Endometrial microvascular endothelial cells (primary cell): Measurements from ENCODE around the gene LDHB. TPM values are rescaled to one million over a fixed set of nuclear protein-coding genes. Genes with fewer than 3 reads are reported as not detected.
"Not testable (repeated sequence)": the region's sequence is repeated elsewhere in the genome, so short reads cannot be mapped to it uniquely, and the experiment has no call there.

ENCODE experiments used
- in situ Hi-C: cut with HindIII; loops from 2 replicates; pipeline ENCODE4 v1.10.0; 2017; ENCODE audit warnings: low sequenced_read_pairs, low pct_unique_long_range_greater_than_20kb; ENCODE audit errors: inconsistent ontology term
- total RNA-seq: library from RNA; depleted of rRNA; stranded (reverse); fragments of >200 nt; gene quantifications from one replicate; pipeline ENCODE4 v1.2.3, GENCODE V29; 2015; ENCODE audit errors: inconsistent ontology term

LDHB gene
- total RNA-seq, 1 donor from 2014 or later = 884 TPM

DNA sequence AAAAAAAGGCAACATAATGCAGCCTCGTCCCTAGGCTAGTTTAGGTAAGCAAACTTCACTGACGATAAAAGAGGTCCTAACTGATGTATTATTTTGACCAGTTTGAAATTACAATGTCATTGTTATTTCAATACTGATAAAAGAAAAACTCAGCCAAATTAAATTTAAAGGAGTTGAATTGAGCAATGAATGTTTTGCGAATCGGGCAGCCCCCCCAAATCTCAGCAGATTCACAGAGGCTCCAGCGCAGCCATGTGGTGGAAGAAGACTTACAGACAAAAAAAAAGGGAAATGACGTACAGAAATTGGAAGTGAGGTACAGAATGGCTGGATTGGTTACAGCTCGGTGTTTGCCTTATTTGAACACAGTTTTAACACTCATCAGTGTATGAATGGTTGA, 8.2 kb upstream of the LDHB start:
- in situ Hi-C loops = no loop called here

DNA sequence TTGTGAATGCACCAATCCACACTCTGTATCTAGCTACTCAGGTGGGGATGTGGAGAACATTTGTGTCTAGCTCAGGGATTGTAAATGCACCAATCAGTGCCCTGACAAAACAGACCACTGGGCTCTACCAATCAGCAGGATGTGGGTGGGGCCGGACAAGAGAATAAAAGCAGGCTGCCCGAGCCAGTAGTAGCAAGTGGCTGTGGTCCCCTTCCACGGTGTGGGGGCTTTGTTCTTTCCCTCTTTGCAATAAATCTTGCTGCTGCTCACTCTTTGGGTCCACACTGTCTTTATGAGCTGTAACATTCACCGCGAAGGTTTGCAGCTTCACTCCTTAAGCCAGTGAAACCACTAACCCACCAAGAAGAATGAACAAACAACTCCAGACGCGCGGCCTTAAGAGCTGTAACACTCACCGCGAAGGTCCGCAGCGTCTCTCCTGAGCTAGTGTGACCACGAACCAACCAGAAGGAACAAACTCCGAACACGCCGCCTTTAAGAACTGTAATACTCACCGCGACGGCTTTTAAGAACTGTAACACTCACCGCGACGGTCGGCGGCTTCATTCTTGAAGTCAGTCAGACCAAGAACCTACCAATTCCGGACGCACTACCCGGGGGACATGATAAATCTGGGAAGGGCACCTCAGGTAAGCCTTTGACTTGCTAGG, 4.6 kb upstream of the LDHB start:
- in situ Hi-C loops = no loop called here

DNA sequence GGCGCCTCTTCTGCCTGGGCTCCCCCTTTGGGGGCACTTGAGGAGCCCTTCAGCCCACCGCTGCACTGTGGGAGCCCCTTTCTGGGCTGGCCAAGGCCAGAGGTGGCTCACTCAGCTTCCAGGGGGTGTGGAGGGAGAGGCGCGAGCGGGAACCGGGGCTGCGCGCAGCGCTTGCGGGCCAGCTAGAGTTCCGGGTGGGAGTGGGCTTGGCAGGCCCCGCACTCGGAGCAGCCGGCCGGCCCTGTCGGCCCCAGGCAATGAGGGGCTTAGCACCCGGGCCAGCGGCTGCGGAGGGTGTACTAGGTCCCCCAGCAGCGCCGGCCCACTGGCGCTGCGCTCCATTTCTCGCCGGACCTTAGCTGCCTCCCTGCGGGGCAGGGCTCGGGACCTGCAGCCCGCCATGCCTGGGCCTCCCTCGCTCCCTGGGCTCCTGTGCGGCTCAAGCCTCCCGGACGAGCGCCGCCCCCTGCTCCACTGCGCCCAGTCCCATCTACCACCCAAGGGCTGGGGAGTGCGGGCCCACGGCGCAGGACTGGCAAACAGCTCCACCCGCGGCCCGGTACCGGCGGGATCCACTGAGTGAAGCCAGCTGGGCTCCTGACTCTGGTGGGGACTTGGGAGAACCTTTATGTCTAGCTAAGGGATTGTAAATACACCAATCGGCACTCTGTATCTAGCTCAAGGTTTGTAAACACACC, 3.9 kb upstream of the LDHB start:
- in situ Hi-C loops = not testable (repeated sequence)

- in situ Hi-C loops = no loop called here
These were observed 1.7 kb upstream of the LDHB start for GRCh38 chr12:21659383-21659782.

DNA sequence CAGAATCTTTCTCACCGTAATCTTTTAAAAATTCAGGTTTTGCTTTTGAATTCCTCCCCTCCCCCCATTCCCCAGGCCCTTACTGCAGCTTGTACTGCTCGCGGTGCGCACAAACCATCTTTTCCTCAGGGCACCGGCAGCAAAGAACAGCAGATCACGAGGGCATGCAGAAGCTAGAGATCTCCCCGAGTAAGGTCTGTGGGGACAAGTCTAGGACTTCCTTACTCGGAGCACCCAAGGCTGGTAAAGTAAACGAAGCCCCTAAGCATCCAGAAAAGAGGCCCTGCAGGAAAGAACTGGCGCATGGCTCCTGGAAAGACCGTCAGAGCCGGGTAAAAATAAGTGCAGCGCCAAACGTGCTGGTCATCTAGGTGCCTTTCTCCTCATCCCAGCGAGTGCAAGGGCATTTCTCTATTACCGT, 727 bp downstream of the LDHB start:
- in situ Hi-C loops = no loop called here

GRCh38 chr12:21655591-21655990, 2.1 kb downstream of the LDHB start:
- in situ Hi-C loops = no loop called here

- in situ Hi-C loops = no loop called here
These were observed 5.8 kb downstream of the LDHB start for GRCh38 chr12:21651821-21652220.

- in situ Hi-C loops = no loop called here
These were observed 6.6 kb downstream of the LDHB start for GRCh38 chr12:21650997-21651396.

GRCh38 chr12:21649034-21649433, 8.6 kb downstream of the LDHB start:
- in situ Hi-C loops = no loop called here

DNA sequence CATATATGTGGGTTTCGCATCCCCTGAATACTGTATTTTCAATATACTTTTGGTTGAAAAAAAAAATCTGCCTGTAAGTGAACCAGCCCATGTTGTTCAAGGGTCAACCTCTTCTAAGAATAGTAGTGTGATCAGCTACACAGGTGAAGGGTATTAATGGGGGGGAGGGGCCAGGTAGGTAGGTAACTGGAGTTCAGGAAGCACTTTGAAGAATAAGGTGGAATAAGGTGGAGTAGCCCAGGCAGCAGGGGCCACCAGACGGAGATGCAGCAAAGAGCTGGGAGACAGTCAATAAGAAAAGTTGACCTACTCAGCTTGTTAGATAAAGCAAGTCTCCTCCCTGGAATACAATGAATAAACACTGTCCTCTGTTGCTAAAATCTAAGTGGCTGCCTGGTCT, 9.3 kb downstream of the LDHB start:
- in situ Hi-C loops = no loop called here

GRCh38 chr12:21647179-21647578, 10.5 kb downstream of the LDHB start:
- in situ Hi-C loops = no loop called here

DNA sequence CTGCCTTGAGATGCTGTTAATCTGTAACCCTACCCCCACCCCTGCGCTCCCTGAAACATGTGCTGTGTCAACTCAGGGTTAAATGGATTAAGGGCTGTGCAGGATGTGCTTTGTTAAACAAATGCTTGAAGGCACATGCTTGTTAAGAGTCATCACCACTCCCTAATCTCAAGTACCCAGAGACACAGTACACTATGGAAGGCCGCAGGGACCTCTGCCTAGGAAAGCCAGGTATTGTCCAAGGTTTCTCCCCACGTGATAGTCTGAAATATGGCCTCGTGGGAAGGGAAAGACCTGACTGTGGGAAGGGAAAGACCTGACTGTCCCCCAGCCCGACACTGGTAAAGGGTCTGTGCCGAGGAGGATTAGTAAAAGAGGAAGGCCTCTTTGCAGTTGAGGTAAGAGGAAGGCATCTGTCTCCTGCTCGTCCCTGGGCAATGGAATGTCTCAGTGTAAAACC, 12.6 kb downstream of the LDHB start:
- in situ Hi-C loops = not testable (repeated sequence)

- in situ Hi-C loops = no loop called here
These were observed 13.1 kb downstream of the LDHB start for GRCh38 chr12:21644516-21644915.

DNA sequence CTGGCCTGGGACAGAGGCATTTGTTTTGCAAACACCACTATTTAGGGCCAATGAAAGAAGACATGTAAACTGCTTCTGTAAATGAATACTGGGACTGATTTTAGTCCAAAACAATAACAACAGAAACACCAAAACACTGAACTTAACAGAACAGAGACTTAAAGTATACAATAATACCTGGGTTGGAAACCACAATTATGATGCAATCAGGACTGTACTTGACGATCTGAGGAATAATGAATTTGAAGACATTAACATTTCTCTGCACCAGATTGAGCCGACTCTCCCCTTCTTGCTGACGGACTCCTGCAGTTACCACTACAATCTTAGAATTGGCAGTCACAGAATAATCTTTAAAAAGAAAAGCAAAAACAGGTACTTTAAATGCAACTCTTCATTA, 13.9 kb downstream of the LDHB start:
- in situ Hi-C loops = no loop called here

DNA sequence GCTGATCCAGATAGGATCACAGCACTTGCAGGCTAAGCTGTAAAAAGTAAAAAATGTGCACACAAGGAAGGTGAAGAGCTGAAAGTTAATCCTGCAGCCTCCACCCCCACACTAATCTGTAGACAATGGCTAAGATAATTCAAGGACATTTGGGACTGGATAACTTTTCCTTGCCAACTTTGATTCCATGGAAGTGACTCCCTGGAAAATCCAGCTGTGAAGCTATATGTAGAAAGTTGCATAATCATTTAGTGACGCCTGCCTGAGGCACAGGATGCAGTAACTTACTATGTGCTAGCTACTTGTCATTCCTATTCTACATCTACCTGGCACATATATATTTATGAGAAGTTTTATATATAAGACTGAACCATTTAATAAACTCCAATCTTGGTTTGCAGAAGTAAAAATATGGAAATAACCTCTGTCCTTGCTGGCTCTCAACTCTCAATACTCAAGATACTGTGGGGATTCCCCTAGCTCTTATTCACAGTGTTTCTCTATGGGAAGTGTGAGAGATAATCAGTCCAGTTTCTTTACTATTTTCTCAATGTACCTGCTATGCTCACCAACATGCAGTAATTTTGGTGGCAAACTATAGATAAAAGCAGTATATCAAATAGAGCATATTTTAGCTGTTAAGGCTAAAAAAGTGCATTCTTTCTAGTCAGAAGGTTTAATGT, 14.8 kb downstream of the LDHB start:
- in situ Hi-C loops = no loop called here

DNA sequence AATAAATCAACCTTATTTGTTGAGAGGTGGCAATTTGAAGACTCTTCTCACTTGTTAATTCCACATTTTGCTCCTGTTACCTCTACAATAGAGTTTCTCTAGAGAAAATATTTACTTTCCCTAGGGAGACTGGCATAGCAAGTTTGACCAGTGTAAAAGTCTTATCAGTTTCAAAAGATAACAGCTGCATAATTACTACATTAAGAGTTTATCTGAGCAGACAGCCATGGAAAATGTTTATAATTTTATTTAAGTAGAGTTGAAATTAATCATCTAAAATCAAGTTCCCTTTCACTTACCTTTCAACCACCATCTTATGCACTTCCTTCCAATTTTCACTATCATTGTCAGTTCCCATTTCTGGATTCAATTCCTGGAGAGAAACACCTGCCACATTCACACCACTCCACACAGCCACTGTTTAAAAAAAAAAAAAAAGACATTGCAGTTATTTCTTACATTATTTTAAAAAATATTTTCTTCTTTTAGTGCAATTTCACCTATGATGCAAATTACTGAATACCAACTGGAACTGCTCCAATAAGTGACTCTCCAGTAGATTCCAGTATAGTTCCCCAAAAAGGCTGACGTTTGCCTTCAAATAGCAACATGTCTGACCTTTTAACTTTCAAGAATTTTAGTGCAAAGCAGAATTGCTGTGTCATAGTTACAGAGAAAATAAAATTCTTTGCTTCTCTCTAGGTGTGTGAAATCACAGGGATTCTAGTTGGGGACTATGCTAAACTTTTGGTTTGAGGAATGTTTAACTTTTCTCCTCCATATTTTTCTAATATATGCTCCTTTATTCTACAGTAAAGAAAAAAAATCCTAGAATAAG, 19.4 kb downstream of the LDHB start:
- in situ Hi-C loops = no loop called here

DNA sequence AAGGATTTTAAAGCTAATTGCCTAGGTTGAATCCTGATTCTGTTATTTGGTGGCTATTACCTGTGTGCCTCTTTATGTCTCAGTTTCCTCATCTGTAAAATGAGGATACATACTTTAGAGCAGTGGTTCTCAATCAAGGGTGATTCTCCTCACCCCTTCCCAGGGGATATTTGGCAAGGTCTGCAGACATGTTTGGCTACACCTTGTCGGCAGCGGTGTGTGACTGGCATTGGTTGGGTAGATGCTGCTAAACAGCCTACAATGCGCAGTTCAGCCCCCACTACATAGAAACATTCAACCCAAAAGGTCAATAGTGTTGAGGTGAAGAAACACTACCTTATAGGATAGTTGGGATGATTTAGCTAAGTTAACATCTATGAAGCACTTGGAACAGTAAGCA, 23.4 kb downstream of the LDHB start:
- in situ Hi-C loops = no loop called here

DNA sequence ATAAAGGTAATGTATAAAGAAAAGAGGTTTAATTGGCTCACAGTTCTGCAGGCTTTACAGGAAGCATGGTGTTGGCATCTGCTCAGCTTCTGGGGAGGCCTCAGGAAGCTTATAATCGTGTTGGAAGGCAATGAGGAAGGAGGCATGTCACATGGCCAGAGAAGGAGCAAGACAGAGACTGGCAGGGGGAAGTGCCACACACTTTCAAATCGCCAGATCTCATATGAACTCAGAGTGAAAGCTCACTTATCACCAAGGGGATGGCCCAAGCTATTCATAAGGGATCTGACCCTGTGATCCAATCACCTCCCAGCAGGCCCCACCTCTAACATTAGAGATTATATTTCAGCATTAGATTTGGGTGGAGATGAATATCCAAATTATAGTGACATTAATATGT, 26.3 kb downstream of the LDHB start:
- in situ Hi-C loops = no loop called here

GRCh38 chr12:21627924-21628323, 29.7 kb downstream of the LDHB start:
- in situ Hi-C loops = no loop called here
